SK-N-SH treated with all-trans-retinoic acid at 6 μM for 48 hours (cell line): ENCODE results near the gene ZNF469.

Experiments used
- ATAC-seq: fragments of 200-7000 bp; cut with Tn5 transposase; 3 replicates; pipeline ENCODE4 v1.9.1; 2020; ENCODE audit warnings: mild to moderate bottlenecking, moderate library complexity
- ARNTL ChIP-seq: fragments of 450-650 bp; formaldehyde crosslinking; IDR thresholded peaks from 2 replicates; pipeline ENCODE4 v1.5.0; 2020; ENCODE audit warnings: low read depth, mild to moderate bottlenecking, moderate library complexity, borderline replicate concordance
- BACH2 ChIP-seq: fragments of 250-450 bp; sonication (Bioruptor Pico); IDR thresholded peaks from 2 replicates; pipeline ENCODE4 v1.9.0; 2021; ENCODE audit warnings: mild to moderate bottlenecking, borderline replicate concordance
- CSDC2 ChIP-seq: fragments of 250-450 bp; sonication (Bioruptor Pico); IDR thresholded peaks from 2 replicates; pipeline ENCODE4 v1.5.0; 2020; ENCODE audit warnings: mild to moderate bottlenecking, moderate library complexity
- ESRRG ChIP-seq: fragments of 250-450 bp; sonication (Bioruptor Pico); IDR thresholded peaks from 2 replicates; pipeline ENCODE4 v1.6.1; 2021; ENCODE audit warnings: mild to moderate bottlenecking
- GLIS3 ChIP-seq: fragments of 250-450 bp; sonication (Bioruptor Pico); IDR thresholded peaks from 2 replicates; pipeline ENCODE4 v1.5.0; 2020; ENCODE audit warnings: mild to moderate bottlenecking, moderate library complexity
- ISL1 ChIP-seq: fragments of 250-450 bp; sonication (Bioruptor Pico); IDR thresholded peaks from 2 replicates; pipeline ENCODE4 v2.1.2; 2022; ENCODE audit warnings: mild to moderate bottlenecking, moderate library complexity
- OSR1 ChIP-seq: fragments of 250-450 bp; sonication (Bioruptor Pico); IDR thresholded peaks from 2 replicates; pipeline ENCODE4 v1.8.0; 2022; ENCODE audit warnings: moderate library complexity, mild to moderate bottlenecking, inconsistent platforms
- RARB ChIP-seq: fragments of 250-450 bp; sonication (Bioruptor Pico); IDR thresholded peaks from 2 replicates; pipeline ENCODE4 v1.8.0; 2021; ENCODE audit warnings: mild to moderate bottlenecking, moderate library complexity
- SNAI2 ChIP-seq: fragments of 250-450 bp; sonication (Bioruptor Pico); IDR thresholded peaks from 2 replicates; pipeline ENCODE4 v1.5.0; 2020; ENCODE audit warnings: mild to moderate bottlenecking, moderate library complexity
- TCF4 ChIP-seq: fragments of 250-450 bp; sonication (Bioruptor Pico); IDR thresholded peaks from 2 replicates; pipeline ENCODE4 v1.8.0; 2021; ENCODE audit warnings: mild to moderate bottlenecking, moderate library complexity, borderline replicate concordance
- TOX ChIP-seq: fragments of 250-450 bp; sonication (Bioruptor Pico); IDR thresholded peaks from 2 replicates; pipeline ENCODE4 v1.8.0; 2021; ENCODE audit warnings: mild to moderate bottlenecking, moderate library complexity, borderline replicate concordance
- ZC3H10 ChIP-seq: fragments of 250-450 bp; sonication (Bioruptor Pico); IDR thresholded peaks from 2 replicates; pipeline ENCODE4 v1.5.1; 2021; ENCODE audit warnings: mild to moderate bottlenecking, moderate library complexity
- ZFP30 ChIP-seq: fragments of 450-650 bp; formaldehyde crosslinking; IDR thresholded peaks from 2 replicates; pipeline ENCODE4 v1.5.0; 2022; ENCODE audit warnings: mild to moderate bottlenecking, moderate library complexity
- ZNF565 ChIP-seq: fragments of 450-650 bp; formaldehyde crosslinking; conservative IDR thresholded peaks from 2 replicates; pipeline ENCODE4 v1.5.0; 2020; ENCODE audit warnings: low read depth, mild to moderate bottlenecking, moderate library complexity
- ZNF70 ChIP-seq: fragments of 450-650 bp; formaldehyde crosslinking; IDR thresholded peaks from 2 replicates; pipeline ENCODE4 v1.5.0; 2020; ENCODE audit warnings: mild to moderate bottlenecking, moderate library complexity
- ZNF8 ChIP-seq: fragments of 450-650 bp; formaldehyde crosslinking; IDR thresholded peaks from 2 replicates; pipeline ENCODE4 v1.5.0; 2020; ENCODE audit warnings: mild to moderate bottlenecking, moderate library complexity
- TF ChIP-seq, protein P1 (sequence below): fragments of 250-450 bp; sonication (Bioruptor Pico); IDR thresholded peaks from 2 replicates; pipeline ENCODE4 v1.8.0; 2020; ENCODE audit warnings: mild to moderate bottlenecking, moderate library complexity, borderline replicate concordance
- TF ChIP-seq, protein P2 (sequence below): fragments of 250-450 bp; sonication (Bioruptor Pico); IDR thresholded peaks from 2 replicates; pipeline ENCODE4 v1.5.0; 2020; ENCODE audit warnings: mild to moderate bottlenecking, moderate library complexity
- TF ChIP-seq, protein P3 (sequence below): fragments of 250-450 bp; sonication (Bioruptor Pico); IDR thresholded peaks from 2 replicates; pipeline ENCODE4 v1.8.0; 2021; ENCODE audit warnings: low read depth, mild to moderate bottlenecking, moderate library complexity, borderline replicate concordance
- TF ChIP-seq, protein P4 (sequence below): fragments of 250-450 bp; sonication (Bioruptor Pico); IDR thresholded peaks from 2 replicates; pipeline ENCODE4 v1.5.1; 2020; ENCODE audit warnings: low read depth, mild to moderate bottlenecking, moderate library complexity

ZNF469 gene

DNA sequence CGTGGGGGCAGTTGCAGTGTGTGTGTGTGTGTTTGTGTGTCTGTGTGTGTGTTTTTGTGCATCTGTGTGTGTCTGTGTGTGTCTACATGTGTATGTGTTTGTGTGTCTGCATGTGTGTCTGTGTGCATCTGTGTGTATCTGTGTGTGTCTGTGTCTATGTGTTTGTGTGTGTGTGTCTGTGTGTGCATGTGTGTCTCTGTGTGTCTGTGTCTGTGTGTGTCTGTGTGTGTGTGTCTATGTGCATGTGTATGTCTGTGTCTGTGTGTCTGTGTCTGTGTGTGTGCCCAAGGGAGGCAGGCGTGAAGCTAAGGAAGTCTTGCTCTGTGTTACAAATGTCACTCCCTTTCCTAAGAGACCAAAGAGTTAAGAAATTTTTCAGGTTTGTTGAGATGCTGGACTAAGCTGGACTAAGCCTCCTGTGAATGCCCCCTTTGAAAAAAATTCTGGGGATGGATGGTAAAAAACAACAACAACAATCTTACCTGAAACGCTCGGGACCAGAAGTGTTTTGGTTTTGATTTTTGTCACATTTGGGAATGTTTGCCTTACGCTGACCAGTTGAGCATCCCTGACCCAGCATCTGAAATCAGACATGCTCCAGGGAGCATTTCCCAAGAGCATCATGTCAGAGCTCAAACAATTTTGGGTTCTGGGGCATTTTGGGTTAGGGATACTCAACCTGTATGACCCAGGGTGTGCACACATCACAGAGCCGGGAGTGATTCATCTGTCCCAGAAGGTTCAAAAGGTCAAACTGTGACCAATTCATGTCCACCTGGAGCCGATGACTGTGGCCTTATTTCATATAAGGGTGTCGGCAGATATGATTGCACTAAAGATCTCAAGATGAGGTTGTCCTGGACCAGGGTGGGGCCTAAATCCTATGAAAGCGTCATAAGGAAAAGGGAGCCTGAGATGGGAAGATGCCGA, 48.6 kb upstream of the ZNF469 start:
- no peak for ATAC-seq
- no peak for TF ChIP-seq ARNTL (CRISPR knock-in tag)
- TF ChIP-seq, protein P1, sequence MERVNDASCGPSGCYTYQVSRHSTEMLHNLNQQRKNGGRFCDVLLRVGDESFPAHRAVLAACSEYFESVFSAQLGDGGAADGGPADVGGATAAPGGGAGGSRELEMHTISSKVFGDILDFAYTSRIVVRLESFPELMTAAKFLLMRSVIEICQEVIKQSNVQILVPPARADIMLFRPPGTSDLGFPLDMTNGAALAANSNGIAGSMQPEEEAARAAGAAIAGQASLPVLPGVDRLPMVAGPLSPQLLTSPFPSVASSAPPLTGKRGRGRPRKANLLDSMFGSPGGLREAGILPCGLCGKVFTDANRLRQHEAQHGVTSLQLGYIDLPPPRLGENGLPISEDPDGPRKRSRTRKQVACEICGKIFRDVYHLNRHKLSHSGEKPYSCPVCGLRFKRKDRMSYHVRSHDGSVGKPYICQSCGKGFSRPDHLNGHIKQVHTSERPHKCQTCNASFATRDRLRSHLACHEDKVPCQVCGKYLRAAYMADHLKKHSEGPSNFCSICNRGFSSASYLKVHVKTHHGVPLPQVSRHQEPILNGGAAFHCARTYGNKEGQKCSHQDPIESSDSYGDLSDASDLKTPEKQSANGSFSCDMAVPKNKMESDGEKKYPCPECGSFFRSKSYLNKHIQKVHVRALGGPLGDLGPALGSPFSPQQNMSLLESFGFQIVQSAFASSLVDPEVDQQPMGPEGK: no peak
- TF ChIP-seq GLIS3: no peak
- TF ChIP-seq, protein P2, sequence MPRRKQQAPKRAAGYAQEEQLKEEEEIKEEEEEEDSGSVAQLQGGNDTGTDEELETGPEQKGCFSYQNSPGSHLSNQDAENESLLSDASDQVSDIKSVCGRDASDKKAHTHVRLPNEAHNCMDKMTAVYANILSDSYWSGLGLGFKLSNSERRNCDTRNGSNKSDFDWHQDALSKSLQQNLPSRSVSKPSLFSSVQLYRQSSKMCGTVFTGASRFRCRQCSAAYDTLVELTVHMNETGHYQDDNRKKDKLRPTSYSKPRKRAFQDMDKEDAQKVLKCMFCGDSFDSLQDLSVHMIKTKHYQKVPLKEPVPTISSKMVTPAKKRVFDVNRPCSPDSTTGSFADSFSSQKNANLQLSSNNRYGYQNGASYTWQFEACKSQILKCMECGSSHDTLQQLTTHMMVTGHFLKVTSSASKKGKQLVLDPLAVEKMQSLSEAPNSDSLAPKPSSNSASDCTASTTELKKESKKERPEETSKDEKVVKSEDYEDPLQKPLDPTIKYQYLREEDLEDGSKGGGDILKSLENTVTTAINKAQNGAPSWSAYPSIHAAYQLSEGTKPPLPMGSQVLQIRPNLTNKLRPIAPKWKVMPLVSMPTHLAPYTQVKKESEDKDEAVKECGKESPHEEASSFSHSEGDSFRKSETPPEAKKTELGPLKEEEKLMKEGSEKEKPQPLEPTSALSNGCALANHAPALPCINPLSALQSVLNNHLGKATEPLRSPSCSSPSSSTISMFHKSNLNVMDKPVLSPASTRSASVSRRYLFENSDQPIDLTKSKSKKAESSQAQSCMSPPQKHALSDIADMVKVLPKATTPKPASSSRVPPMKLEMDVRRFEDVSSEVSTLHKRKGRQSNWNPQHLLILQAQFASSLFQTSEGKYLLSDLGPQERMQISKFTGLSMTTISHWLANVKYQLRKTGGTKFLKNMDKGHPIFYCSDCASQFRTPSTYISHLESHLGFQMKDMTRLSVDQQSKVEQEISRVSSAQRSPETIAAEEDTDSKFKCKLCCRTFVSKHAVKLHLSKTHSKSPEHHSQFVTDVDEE (CRISPR knock-in tag): no peak

DNA sequence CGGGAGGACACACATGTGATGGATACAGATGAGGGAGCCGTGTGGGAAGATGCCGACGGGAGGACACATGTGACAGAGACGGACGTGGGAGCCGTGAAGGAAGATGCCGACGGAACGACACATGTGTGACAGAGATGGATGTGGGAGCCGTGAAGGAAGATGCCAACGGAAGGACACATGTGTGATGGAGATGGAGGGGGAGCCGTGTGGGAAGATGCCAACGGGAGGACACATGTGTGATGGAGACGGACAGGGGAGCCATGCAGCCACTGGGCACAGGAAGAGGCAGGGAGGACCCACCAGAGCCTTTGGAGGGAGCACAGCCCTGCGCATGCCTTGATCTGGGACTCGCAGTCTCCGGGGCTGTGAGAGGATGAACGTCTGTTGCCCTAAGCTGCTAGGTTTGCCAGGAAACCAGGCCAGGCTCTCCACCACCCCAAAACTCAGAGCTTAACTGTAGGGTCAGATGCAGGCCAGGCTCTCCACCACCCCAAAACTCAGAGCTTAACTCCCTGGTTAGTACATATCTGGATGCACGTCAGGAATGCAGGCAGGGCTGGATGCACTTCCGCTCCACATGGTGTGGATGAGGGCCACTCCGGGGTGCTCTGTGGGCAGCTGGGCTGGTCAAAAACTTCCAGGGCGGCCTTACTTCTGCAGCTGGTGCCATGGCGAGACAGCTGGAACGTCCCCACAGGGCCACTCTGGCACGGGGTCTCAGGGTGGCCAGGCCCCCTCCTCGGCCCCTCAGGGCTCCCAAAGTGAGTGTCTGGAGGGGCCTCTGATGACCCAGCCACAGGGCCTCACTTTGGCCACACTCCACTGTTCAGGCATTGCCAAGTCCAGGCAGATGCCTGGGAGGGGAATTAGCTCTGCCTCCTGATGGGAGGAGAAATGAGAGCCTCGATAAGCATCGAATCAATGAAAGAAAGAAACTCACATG, 47.7 kb upstream of the ZNF469 start:
- ATAC-seq: no peak
- TF ChIP-seq OSR1 (CRISPR knock-in tag) (no peak), ZFP30 (CRISPR knock-in tag) (no peak), GLIS3 (no peak), ARNTL (CRISPR knock-in tag) (no peak), ISL1 (CRISPR knock-in tag) (no peak), ZNF565 (CRISPR knock-in tag) (no peak)
- TF ChIP-seq, protein P3, sequence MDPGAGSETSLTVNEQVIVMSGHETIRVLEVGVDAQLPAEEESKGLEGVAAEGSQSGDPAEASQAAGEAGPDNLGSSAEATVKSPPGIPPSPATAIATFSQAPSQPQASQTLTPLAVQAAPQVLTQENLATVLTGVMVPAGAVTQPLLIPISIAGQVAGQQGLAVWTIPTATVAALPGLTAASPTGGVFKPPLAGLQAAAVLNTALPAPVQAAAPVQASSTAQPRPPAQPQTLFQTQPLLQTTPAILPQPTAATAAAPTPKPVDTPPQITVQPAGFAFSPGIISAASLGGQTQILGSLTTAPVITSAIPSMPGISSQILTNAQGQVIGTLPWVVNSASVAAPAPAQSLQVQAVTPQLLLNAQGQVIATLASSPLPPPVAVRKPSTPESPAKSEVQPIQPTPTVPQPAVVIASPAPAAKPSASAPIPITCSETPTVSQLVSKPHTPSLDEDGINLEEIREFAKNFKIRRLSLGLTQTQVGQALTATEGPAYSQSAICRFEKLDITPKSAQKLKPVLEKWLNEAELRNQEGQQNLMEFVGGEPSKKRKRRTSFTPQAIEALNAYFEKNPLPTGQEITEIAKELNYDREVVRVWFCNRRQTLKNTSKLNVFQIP (CRISPR knock-in tag): no peak
- TF ChIP-seq, protein P4, sequence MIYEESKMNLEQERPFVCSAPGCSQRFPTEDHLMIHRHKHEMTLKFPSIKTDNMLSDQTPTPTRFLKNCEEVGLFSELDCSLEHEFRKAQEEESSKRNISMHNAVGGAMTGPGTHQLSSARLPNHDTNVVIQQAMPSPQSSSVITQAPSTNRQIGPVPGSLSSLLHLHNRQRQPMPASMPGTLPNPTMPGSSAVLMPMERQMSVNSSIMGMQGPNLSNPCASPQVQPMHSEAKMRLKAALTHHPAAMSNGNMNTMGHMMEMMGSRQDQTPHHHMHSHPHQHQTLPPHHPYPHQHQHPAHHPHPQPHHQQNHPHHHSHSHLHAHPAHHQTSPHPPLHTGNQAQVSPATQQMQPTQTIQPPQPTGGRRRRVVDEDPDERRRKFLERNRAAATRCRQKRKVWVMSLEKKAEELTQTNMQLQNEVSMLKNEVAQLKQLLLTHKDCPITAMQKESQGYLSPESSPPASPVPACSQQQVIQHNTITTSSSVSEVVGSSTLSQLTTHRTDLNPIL: no peak

DNA sequence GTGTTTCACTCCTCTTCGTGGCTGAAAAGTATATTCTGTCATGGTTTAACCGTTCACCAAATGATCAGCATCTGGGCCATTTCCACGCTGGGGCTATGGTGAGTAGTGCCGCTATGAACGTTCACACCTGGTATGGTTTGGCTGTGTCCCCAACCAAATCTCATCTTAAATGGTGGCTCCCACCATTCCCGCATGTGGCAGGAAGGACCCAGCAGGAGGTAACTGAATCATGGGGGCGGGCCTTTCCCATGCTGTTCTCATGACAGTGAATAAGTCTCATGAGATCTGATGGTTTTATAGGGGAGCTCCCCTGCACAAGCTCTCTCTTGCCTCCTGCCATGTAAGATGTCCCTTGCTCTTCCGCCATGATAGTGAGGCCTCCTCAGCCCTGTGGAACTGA, 45.7 kb upstream of the ZNF469 start:
- no peak for ATAC-seq
- TF ChIP-seq ZNF70: no peak

DNA sequence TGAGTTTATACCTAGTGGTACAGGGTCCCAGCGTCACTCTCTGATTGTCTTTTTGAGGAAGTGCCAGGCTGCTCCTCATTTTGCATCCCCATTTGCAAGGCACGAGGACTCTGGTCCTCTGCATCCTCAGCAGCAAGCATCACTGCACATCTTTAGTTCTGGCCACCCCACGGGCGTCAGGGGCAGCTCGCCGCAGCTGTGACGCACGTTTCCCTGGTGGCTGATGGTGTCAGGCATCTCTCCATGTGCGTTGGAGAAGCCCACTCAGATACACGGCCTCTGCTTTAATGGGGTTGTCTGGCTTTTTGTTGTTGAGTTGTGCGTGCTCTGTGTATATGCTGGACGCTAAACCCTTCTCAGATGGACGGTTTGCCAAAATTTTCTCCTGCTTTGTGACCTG, 45.2 kb upstream of the ZNF469 start:
- no peak for ATAC-seq
- TF ChIP-seq TOX (CRISPR knock-in tag) (no peak), SNAI2 (CRISPR knock-in tag) (no peak), TCF4 (CRISPR knock-in tag) (no peak), ZNF70 (no peak), ZC3H10 (CRISPR knock-in tag) (no peak), ZFP30 (CRISPR knock-in tag) (no peak), CSDC2 (CRISPR knock-in tag) (no peak), BACH2 (CRISPR knock-in tag) (no peak), ISL1 (CRISPR knock-in tag) (no peak), RARB (CRISPR knock-in tag) (no peak), ESRRG (CRISPR knock-in tag) (no peak), ARNTL (CRISPR knock-in tag) (no peak), ZNF8 (CRISPR knock-in tag) (no peak)
- TF ChIP-seq, protein P2 (CRISPR knock-in tag): no peak
- TF ChIP-seq, protein P4: no peak
